Neural crest cell (in vitro differentiated cells): ENCODE measurements around the gene BBLN. TPM values are rescaled to one million over a fixed set of nuclear protein-coding genes. Genes with fewer than 3 reads are reported as not detected.
"Not testable (repeated sequence)": the region's sequence is repeated elsewhere in the genome, so short reads cannot be mapped to it uniquely, and the experiment has no call there.

ENCODE experiments used
- DNase-seq: peaks from one replicate; pipeline ENCODE4 v3.0.0; 2021; ENCODE audit warnings: low read depth, mixed read lengths, low spot score
- H3K27ac Mint-ChIP-seq: one replicate; pipeline ENCODE4 v1.8.0; 2021; ENCODE audit warnings: mild to moderate bottlenecking, mixed read lengths; ENCODE audit not compliant: unreplicated experiment
- H3K27me3 Mint-ChIP-seq: 2 replicates; pipeline ENCODE4 v1.8.0; 2021; ENCODE audit warnings: low read depth, mild to moderate bottlenecking, mixed read lengths
- H3K36me3 Mint-ChIP-seq: 2 replicates; pipeline ENCODE4 v1.8.0; 2021; ENCODE audit warnings: low read depth, mild to moderate bottlenecking, mixed read lengths
- H3K4me1 Mint-ChIP-seq: 2 replicates; pipeline ENCODE4 v1.8.0; 2021; ENCODE audit warnings: mixed read lengths
- H3K4me3 Mint-ChIP-seq: one replicate; pipeline ENCODE4 v1.8.0; 2021; ENCODE audit warnings: mild to moderate bottlenecking, mixed read lengths
- H3K9me3 Mint-ChIP-seq: 2 replicates; pipeline ENCODE4 v1.8.0; 2021; ENCODE audit warnings: mixed read lengths
- long read RNA-seq: library from polyadenylated mRNA; unstranded; transcript quantifications from one replicate; pipeline ENCODE4 v2.0.0, GENCODE V29; 2020
- total RNA-seq: library from RNA; stranded (reverse); gene quantifications from 2 replicates; pipeline ENCODE4 v1.2.1, GENCODE V29; 2021
- TF ChIP-seq, protein P1 (sequence below): fragments of 200-600 bp; sonication (generic); conservative IDR thresholded peaks from 2 replicates; pipeline ENCODE4 v1.5.0; 2021; ENCODE audit warnings: antibody characterized with exemption, mild to moderate bottlenecking

The BBLN gene, protein sequence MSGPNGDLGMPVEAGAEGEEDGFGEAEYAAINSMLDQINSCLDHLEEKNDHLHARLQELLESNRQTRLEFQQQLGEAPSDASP
- total RNA-seq: 80.6 and 82.5 TPM in 2 replicates
- long read RNA-seq, partial matches to known transcripts: 0 of 5 reads
- long read RNA-seq, other reads (novel, unspliced or antisense): 0 of 5 reads

DNA sequence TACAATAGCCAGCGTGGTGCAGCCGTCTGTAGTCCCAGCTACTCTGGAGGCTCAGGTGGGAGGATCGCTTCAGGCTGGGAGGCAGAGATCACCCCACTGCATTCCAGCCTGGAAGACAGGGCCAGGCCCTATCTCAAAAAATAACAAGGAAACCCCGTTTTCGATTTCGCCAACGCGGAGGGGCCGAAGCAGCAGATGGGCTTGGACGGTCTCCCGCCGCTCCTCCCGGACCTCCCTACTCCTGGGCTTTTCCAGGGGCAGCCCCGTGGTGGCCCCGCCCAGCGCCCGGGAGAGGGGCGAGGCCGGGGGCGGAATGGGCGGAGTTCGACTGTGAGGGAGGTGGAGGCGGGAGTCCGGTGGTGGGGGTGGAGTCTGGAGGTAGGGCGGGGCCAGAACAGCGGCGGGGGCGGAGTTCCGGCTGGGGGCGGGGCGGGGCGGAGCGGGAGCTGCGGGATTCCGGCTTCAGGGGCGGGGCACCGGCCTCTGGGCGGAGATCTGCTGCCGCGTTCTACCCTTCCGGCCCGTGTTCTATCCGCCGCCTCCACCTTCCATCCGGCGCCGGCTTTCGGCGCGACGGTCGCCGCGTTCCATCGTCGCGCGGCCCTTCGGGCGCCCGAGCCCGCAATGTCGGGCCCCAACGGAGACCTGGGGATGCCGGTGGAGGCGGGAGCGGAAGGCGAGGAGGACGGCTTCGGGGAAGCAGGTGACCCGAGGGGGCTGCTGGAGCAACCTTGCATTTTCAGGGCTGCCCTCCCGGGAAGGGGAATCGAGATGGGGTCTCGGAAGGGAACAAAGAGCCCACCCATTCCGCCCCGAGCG lies at the start of gene BBLN:
TSS of gene BBLN (plus strand) at position 482 of the 819 bp plus-strand sequence. CDS start at position 625, 143 bp downstream.
- peak within 1 kb of the TSS; percentile 85 for H3K27ac Mint-ChIP-seq
- peak within 1 kb of the TSS; percentile 90 for H3K4me3 Mint-ChIP-seq
- H3K36me3 Mint-ChIP-seq: peaks cover 4% of the 10 kb centered on the region
- H3K9me3 Mint-ChIP-seq: no peaks in the 10 kb centered on the region
- TF ChIP-seq, protein P1, sequence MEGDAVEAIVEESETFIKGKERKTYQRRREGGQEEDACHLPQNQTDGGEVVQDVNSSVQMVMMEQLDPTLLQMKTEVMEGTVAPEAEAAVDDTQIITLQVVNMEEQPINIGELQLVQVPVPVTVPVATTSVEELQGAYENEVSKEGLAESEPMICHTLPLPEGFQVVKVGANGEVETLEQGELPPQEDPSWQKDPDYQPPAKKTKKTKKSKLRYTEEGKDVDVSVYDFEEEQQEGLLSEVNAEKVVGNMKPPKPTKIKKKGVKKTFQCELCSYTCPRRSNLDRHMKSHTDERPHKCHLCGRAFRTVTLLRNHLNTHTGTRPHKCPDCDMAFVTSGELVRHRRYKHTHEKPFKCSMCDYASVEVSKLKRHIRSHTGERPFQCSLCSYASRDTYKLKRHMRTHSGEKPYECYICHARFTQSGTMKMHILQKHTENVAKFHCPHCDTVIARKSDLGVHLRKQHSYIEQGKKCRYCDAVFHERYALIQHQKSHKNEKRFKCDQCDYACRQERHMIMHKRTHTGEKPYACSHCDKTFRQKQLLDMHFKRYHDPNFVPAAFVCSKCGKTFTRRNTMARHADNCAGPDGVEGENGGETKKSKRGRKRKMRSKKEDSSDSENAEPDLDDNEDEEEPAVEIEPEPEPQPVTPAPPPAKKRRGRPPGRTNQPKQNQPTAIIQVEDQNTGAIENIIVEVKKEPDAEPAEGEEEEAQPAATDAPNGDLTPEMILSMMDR: no peak
- no peaks in the 10 kb centered on the region for H3K27me3 Mint-ChIP-seq
- DNase-seq: peak; percentile 98
- H3K4me1 Mint-ChIP-seq: peaks cover 5% of the 10 kb centered on the region

DNA sequence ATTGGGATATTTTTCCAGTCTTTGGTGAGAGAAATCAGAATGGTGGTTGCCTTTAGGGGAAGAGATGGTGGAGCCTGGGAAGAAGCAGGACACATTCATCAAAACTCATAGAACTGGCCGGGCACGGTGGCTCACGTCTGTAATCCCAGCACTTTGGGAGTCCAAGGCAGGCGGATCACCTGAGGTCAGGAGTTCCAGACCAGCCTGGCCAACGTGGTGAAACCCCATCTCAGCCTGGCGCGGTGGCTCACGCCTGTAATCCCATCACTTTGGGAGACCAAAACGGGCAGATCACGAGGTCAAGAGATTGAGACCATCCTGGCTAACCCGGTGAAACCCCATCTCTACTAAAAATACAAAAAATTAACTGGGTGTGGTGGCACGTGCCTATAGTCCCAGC lies 48.3 kb upstream of the BBLN start:
- not testable (repeated sequence) for H3K36me3 Mint-ChIP-seq, H3K4me1 Mint-ChIP-seq, DNase-seq, H3K27ac Mint-ChIP-seq, H3K27me3 Mint-ChIP-seq, H3K4me3 Mint-ChIP-seq, H3K9me3 Mint-ChIP-seq

DNA sequence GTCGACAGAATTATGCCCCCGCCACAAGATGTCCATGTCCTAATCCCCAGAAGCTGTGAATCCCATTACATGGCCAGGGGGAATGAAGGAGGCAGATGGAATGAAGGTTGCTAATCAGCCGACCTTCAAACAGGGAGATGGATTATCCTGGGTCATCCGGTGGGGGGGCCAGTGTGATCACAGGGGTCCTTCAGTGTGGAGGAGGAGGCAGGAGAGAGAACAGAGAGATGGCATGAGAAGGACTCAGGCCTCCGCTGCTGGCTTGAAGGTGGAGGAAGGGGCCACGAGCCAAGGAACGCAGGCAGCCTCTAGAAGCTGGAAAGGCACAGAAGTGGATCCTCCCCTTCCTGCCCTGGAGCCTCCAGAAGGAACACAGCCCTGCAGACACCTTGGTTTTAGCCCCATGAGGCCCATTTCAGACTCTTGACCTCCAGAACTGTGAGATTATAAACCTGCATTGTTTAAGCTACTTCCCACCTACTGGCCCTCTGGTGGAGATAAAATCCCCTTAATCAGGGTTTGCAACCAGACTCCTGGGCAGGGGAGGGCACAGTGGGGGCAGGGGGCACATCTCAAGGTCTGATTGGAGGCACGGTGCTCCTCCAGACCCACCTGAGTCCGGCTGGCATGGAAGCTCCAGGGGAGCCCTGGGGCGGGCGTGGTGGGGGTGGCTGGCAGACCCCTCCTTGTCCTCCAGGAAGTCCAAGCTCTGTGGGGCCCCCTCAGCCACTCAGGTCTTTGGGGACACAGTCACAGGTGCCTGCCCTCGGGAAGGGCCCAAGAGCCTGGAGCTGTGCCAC lies 46.3 kb upstream of the BBLN start:
- peaks cover 2% of the 10 kb centered on the region for H3K27me3 Mint-ChIP-seq
- TF ChIP-seq, protein P1: no peak
- no peak for DNase-seq
- peak overlapping the region; percentile 62 for H3K27ac Mint-ChIP-seq
- H3K36me3 Mint-ChIP-seq: peaks cover 5% of the 10 kb centered on the region
- peaks cover 10% of the 10 kb centered on the region for H3K4me1 Mint-ChIP-seq
- H3K9me3 Mint-ChIP-seq: no peaks in the 10 kb centered on the region
- H3K4me3 Mint-ChIP-seq: no peak overlapping the region

DNA sequence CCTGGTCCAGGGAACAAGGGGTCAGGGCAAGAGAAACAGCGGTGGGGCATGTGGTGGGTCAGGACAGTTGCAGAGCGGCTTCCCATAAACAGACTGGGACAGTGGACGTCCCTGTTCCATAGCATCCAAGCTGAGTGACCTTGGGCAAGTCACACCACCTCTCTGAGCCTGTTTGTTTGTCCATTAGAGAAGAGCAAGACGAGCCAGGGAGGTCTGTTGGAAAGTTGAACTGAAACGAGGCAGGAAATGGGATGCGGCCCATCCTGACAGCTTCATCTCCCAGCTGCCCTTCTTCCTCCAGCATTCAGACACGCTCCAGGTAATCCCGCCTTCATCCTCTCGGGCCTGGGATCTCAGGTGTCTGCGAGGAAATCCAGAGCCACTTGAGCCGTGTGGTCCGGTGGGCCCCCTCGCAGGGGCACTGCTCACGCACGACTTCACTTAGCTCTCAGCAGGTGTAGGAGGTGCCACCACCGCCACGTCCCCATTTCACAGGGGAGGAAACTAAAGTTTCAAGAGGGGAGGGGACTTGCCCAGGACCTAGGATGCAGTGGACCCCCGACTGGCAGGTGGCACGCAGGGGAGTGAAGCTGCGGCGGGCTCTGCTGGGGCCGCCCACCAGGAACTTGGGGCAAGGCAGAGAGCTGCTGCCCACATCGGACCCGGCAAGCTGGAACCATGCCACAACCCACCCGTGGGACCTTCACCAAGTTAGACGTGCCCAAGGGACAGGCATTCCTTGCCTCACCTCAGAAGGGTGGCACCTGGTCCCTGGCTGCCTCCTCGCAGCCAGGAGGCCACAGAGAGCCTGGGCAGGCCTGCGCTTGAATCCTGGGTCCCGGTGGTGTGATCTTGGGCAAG lies 45.5 kb upstream of the BBLN start:
- TF ChIP-seq, protein P1: no peak
- H3K27ac Mint-ChIP-seq: no peak overlapping the region
- no peaks in the 10 kb centered on the region for H3K9me3 Mint-ChIP-seq
- peaks cover 6% of the 10 kb centered on the region for H3K4me1 Mint-ChIP-seq
- peaks cover 2% of the 10 kb centered on the region for H3K27me3 Mint-ChIP-seq
- no peak overlapping the region for H3K4me3 Mint-ChIP-seq
- H3K36me3 Mint-ChIP-seq: peaks cover 5% of the 10 kb centered on the region
- no peak for DNase-seq

DNA sequence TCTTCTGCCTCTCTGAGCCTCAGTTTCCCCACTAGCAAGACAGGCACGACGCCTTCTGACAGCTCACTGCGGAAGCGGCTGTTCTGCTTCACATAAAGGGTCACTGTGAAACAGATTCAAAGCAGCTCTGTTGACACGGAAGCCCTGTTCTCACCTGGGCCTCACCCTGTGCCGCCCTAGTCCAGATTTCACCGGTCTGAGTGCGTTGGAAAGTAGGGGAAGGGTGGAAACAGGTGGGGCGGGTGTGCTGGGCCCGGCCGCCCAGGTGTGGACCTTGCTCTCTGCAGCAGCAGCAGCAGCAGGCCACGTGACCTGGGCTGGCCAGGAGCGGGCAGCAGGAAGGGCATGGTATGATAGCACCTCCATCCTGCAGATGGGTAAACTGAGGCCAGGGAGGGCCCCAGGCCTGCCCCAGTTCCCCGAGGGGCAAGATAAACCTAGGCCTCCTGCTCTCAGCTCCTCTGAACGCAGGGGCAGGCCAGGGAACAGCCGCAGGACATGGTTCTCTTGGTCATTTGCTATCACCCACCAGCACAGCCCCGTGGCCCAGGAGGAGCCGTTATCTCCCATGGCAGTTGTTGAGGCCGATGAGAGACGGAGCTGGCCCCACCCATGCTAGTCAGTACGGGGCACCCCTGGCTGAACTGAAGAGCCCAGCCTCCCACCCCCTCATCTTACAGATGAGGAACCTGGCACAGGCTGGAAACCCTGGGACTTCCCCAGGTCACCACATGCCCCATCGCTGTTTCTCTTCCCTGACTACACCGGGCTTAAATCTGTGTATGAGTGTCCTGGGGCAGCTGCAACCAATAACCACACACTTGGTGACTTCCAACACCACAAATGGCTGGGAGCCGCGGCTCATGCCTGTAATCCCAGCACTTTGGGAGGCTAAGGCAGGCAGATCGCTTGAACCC lies 44.6 kb upstream of the BBLN start:
- TF ChIP-seq, protein P1: no peak
- H3K27ac Mint-ChIP-seq: no peak overlapping the region
- no peak for DNase-seq
- peaks cover 6% of the 10 kb centered on the region for H3K4me1 Mint-ChIP-seq
- H3K9me3 Mint-ChIP-seq: no peaks in the 10 kb centered on the region
- H3K36me3 Mint-ChIP-seq: peaks cover 5% of the 10 kb centered on the region
- no peak overlapping the region for H3K4me3 Mint-ChIP-seq
- H3K27me3 Mint-ChIP-seq: peaks cover 2% of the 10 kb centered on the region
